ENCODE data around the gene SCG3. TPM values are rescaled to one million over a fixed set of nuclear protein-coding genes. Genes with fewer than 3 reads are reported as not detected.

SCG3 gene
- total and polyA plus RNA-seq, 3 experiments from 2014 or later = not detected

DNA sequence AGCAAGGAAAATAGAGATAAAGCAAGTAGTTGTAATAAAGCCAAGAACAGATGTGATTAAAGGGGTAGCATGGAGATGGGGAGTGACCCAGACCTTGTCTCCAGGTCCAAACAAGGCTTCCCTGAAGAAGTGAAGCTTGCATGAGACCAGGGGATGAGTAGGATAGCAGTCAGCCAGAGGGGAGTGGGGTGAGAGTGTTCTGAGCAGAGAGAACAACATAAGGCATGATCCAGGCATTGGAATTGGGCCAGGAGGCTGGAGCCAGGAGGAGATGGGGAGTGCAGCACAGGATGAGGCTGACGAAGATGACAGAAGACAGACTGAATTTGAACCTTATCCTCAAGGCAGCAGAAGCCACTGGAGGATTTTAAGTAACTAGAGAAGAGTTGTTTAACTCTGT, 77.3 kb downstream of the SCG3 start:
- Histone ChIP-seq H3K4me3 (ENCODE audit: low read length) (no peak overlapping the region), H3K27ac (ENCODE audit: low read depth, low read length) (no peak overlapping the region), H3K4me1 (ENCODE audit: insufficient read depth, low read length) (no peaks in the 10 kb centered on the region), H3K9me3 (ENCODE audit: low read length) (no peaks in the 10 kb centered on the region), H3K36me3 (ENCODE audit: insufficient read depth, low read length) (no peaks in the 10 kb centered on the region), H3K27me3 (ENCODE audit: insufficient read depth, low read length, poor library complexity, severe bottlenecking) (no peaks in the 10 kb centered on the region)
- DNase-seq = no peak
- CTCF ChIA-PET = interaction anchor here (1.1 to 2.2 kb wide), 4 partner anchors 10 to 21 kb away, joined by 3 to 9 read pairs (median 6); partner anchors contain the start of gene LYSMD2
- POLR2A ChIA-PET = no interaction called here
- Mint-ChIP-seq H3K36me3 (peaks cover 0 to 8% (median 0%) of the 10 kb centered on the region in 3 donors), H3K9me3 (no peaks in the 10 kb centered on the region), H3K27ac (no peak overlapping the region), H3K4me1 (peaks cover 21 to 24% (median 21%) of the 10 kb centered on the region in 3 donors), H3K27me3 (no peaks in the 10 kb centered on the region), H3K4me3 (no peak overlapping the region)

DNA sequence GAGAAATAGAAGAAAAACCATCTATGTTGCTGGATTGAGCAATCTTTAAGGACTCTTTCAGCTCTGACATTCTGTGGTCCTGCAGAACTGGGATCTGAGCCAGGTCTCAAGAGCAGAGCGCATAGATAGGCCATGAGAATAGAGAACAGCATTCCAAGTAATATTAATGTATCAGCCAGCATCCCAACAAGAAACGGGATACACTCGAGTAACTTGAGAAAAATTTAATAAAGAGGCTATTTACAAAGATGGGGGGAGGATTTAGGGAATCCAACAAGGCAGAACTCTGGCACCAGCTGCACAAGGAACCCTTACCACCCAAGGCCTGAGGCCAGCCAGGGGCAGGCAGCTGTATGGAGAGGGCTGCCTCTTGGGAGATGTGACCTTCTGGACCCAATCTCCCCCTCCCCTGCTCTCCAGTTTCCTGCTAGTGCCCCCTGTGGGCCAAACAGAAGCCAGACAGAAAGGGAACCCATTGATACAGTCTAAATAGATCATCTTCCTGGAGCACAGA, 78.3 kb downstream of the SCG3 start:
- Histone ChIP-seq H3K4me3 (ENCODE audit: low read length) (no peak overlapping the region), H3K4me1 (ENCODE audit: insufficient read depth, low read length) (no peaks in the 10 kb centered on the region), H3K27me3 (ENCODE audit: insufficient read depth, low read length, poor library complexity, severe bottlenecking) (no peaks in the 10 kb centered on the region), H3K36me3 (ENCODE audit: insufficient read depth, low read length) (no peaks in the 10 kb centered on the region), H3K9me3 (ENCODE audit: low read length) (no peaks in the 10 kb centered on the region), H3K27ac (ENCODE audit: low read depth, low read length) (no peak overlapping the region)
- no peak for DNase-seq
- ChIA-PET CTCF (interaction anchor here (2.2 kb wide), 1 partner anchor 17 kb away, joined by 9 read pairs; no protein-coding TSS in a partner anchor), POLR2A (interaction anchor here (0.8 kb wide), 1 partner anchor 38 kb away, joined by 3 read pairs; no protein-coding TSS in a partner anchor)
- Mint-ChIP-seq H3K27me3 (no peaks in the 10 kb centered on the region), H3K4me3 (no peak overlapping the region), H3K9me3 (no peaks in the 10 kb centered on the region), H3K36me3 (peaks cover 0 to 8% (median 0%) of the 10 kb centered on the region in 3 donors), H3K27ac (no peak overlapping the region), H3K4me1 (peaks cover 11 to 15% (median 13%) of the 10 kb centered on the region in 3 donors)

GRCh38 chr15:51760805-51761204, 79.5 kb downstream of the SCG3 start:
- Mint-ChIP-seq H3K36me3 (peaks cover 0 to 4% (median 1%) of the 10 kb centered on the region in 3 donors), H3K4me3 (no peak overlapping the region), H3K27me3 (no peaks in the 10 kb centered on the region), H3K27ac (peak overlapping the region in 3 of 8 donors; percentile 9 to 74 (median 17)), H3K4me1 (peaks cover 1 to 5% (median 5%) of the 10 kb centered on the region in 3 donors), H3K9me3 (no peaks in the 10 kb centered on the region)
- no peaks in the 10 kb centered on the region for H3K9me3 ChIP-seq (ENCODE audit: low read length)
- no peaks in the 10 kb centered on the region for H3K36me3 ChIP-seq (ENCODE audit: insufficient read depth, low read length)
- H3K4me1 ChIP-seq (ENCODE audit: insufficient read depth, low read length) = no peaks in the 10 kb centered on the region
- CTCF ChIA-PET = interaction anchor here (1.3 kb wide), 2 partner anchors 16 to 24 kb away, joined by 3 to 5 read pairs; no protein-coding TSS in a partner anchor
- no peak for DNase-seq
- POLR2A ChIA-PET = no interaction called here
- H3K27ac ChIP-seq (ENCODE audit: low read depth, low read length) = no peak overlapping the region
- H3K4me3 ChIP-seq (ENCODE audit: low read length) = no peak overlapping the region
- H3K27me3 ChIP-seq (ENCODE audit: insufficient read depth, low read length, poor library complexity, severe bottlenecking) = no peaks in the 10 kb centered on the region

DNA sequence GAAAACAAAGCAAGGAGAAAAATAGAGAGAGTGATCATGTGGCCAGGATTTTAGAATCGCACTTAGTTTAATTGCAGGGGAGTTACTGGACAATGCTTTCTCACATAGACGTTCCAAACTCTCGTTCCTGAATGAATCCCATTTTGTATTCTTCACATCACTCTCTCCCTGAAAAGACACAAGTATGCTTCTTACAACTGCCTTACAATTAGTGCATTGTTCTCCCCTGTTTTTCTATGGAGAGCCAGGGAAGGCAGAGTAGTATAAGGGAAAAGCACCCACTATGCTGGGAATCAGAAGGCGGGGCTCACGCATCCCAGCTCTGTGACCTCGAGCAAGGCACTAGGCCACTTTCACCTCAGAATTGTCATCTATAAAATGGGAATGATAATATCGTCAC, 84.4 kb downstream of the SCG3 start:
- H3K4me1 Mint-ChIP-seq = peaks cover 12 to 15% (median 14%) of the 10 kb centered on the region in 3 donors
- no peaks in the 10 kb centered on the region for H3K9me3 Mint-ChIP-seq
- H3K27me3 ChIP-seq (ENCODE audit: insufficient read depth, low read length, poor library complexity, severe bottlenecking) = no peaks in the 10 kb centered on the region
- peaks cover 10% of the 10 kb centered on the region for H3K4me1 ChIP-seq (ENCODE audit: insufficient read depth, low read length)
- DNase-seq = no peak
- H3K27ac Mint-ChIP-seq = peak overlapping the region in 2 of 8 donors; percentile 37 to 47
- H3K36me3 ChIP-seq (ENCODE audit: insufficient read depth, low read length) = no peaks in the 10 kb centered on the region
- H3K36me3 Mint-ChIP-seq = peaks cover 10 to 33% (median 13%) of the 10 kb centered on the region in 3 donors
- H3K9me3 ChIP-seq (ENCODE audit: low read length) = no peaks in the 10 kb centered on the region
- ChIA-PET POLR2A (no interaction called here), CTCF (interaction anchor here (1.4 to 3.2 kb wide), 2 partner anchors 11 to 116 kb away, joined by 5 to 16 read pairs; no protein-coding TSS in a partner anchor)
- no peak overlapping the region for H3K27ac ChIP-seq (ENCODE audit: low read depth, low read length)
- H3K4me3 Mint-ChIP-seq = no peak overlapping the region
- no peaks in the 10 kb centered on the region for H3K27me3 Mint-ChIP-seq
- H3K4me3 ChIP-seq (ENCODE audit: low read length) = no peak overlapping the region

- no peak overlapping the region for H3K4me3 ChIP-seq (ENCODE audit: low read length)
- no peaks in the 10 kb centered on the region for H3K36me3 ChIP-seq (ENCODE audit: insufficient read depth, low read length)
- Mint-ChIP-seq H3K27me3 (no peaks in the 10 kb centered on the region), H3K27ac (peak overlapping the region in 2 of 8 donors; percentile 3 to 35), H3K9me3 (no peaks in the 10 kb centered on the region), H3K4me1 (peaks cover 8 to 15% (median 13%) of the 10 kb centered on the region in 3 donors), H3K36me3 (peaks cover 10 to 36% (median 13%) of the 10 kb centered on the region in 3 donors), H3K4me3 (no peak overlapping the region)
- no peak overlapping the region for H3K27ac ChIP-seq (ENCODE audit: low read depth, low read length)
- ChIA-PET POLR2A (no interaction called here), CTCF (interaction anchor here (1.4 to 3.2 kb wide), 2 partner anchors 10 to 116 kb away, joined by 5 to 16 read pairs; no protein-coding TSS in a partner anchor)
- no peaks in the 10 kb centered on the region for H3K9me3 ChIP-seq (ENCODE audit: low read length)
- no peaks in the 10 kb centered on the region for H3K27me3 ChIP-seq (ENCODE audit: insufficient read depth, low read length, poor library complexity, severe bottlenecking)
- peaks cover 10% of the 10 kb centered on the region for H3K4me1 ChIP-seq (ENCODE audit: insufficient read depth, low read length)
- DNase-seq = no peak
These were observed 85.0 kb downstream of the SCG3 start for GRCh38 chr15:51766341-51766740.

- Mint-ChIP-seq H3K27ac (peak overlapping the region; percentile 36 to 82 (median 64)), H3K27me3 (no peaks in the 10 kb centered on the region), H3K4me1 (peaks cover 8 to 15% (median 13%) of the 10 kb centered on the region in 3 donors), H3K36me3 (peaks cover 10 to 52% (median 13%) of the 10 kb centered on the region in 3 donors), H3K9me3 (no peaks in the 10 kb centered on the region), H3K4me3 (peak overlapping the region in 1 of 7 donors; percentile 32)
- Histone ChIP-seq H3K27me3 (ENCODE audit: insufficient read depth, low read length, poor library complexity, severe bottlenecking) (no peaks in the 10 kb centered on the region), H3K9me3 (ENCODE audit: low read length) (no peaks in the 10 kb centered on the region), H3K4me3 (ENCODE audit: low read length) (no peak overlapping the region), H3K4me1 (ENCODE audit: insufficient read depth, low read length) (peaks cover 10% of the 10 kb centered on the region), H3K27ac (ENCODE audit: low read depth, low read length) (no peak overlapping the region), H3K36me3 (ENCODE audit: insufficient read depth, low read length) (no peaks in the 10 kb centered on the region)
- DNase-seq = peak in 2 of 5 donors; percentile 8 to 43
- ChIA-PET POLR2A (interaction anchor here (0.6 kb wide), 1 partner anchor 79 kb away, joined by 3 read pairs; no protein-coding TSS in a partner anchor), CTCF (interaction anchor here (2.0 to 3.2 kb wide), 2 partner anchors 9 to 10 kb away, joined by 7 to 16 read pairs; no protein-coding TSS in a partner anchor)
These were observed 86.7 kb downstream of the SCG3 start for GRCh38 chr15:51768018-51768417.

Other genes starting within 250 kb of the SCG3 start
- gene DMXL2, start 58.7 kb upstream of the SCG3 start, total RNA-seq = 1 to 10 TPM; 5.8 to 7.0 TPM
- 0.61 TPM for gene DMXL2, start 58.7 kb upstream of the SCG3 start, polyA plus RNA-seq
- gene LYSMD2, start 56.2 kb downstream of the SCG3 start, total RNA-seq = 10 to 100 TPM; 25.1 TPM
- 70.5 TPM for gene LYSMD2, start 56.2 kb downstream of the SCG3 start, polyA plus RNA-seq
- gene TMOD2, start 70.1 kb downstream of the SCG3 start, total RNA-seq = 10 to 100 TPM in 1 of 2 experiments, 1 to 10 TPM in 1; 8.6 to 10.0 TPM
- gene TMOD2, start 70.1 kb downstream of the SCG3 start, polyA plus RNA-seq = 3.1 TPM
- gene TMOD3, start 148.2 kb downstream of the SCG3 start, total RNA-seq = 10 to 100 TPM; 52.6 to 54.0 TPM
- gene TMOD3, start 148.2 kb downstream of the SCG3 start, polyA plus RNA-seq = 34.0 TPM

Data from CD8-positive, alpha-beta memory T cell (primary cell).